ENCODE data around the gene MPPED2. TPM values are rescaled to one million over a fixed set of nuclear protein-coding genes. Genes with fewer than 3 reads are reported as not detected.

The MPPED2 gene
- total RNA-seq, 4 donors from 2014 or later: 2.2 to 11.5 (median 4.7) TPM

GRCh38 chr11:30414244-30414643 lies 171.9 kb downstream of the MPPED2 start:
- DNase-seq (ENCODE audit: low spot score in 2 of 2): no peak
- Histone ChIP-seq H3K27me3 (no peaks in the 10 kb centered on the region), H3K4me1 (peaks cover 0 to 16% (median 0%) of the 10 kb centered on the region in 4 donors), H3K27ac (no peak overlapping the region), H3K36me3 (no peaks in the 10 kb centered on the region), H3K4me3 (no peak overlapping the region), H3K9me3 (no peaks in the 10 kb centered on the region)
- 92 to 94% methylated on average over 5 of the region's 5 CpGs for WGBS, 2 donors
- TF ChIP-seq POLR2A (IDR thresholded peaks at IDR 0.05): no peak
- TF ChIP-seq EP300 (IDR thresholded peaks at IDR 0.05): no peak
- TF ChIP-seq CTCF (IDR thresholded peaks at IDR 0.05): no peak

- WGBS, 2 donors: 57 to 58% methylated on average over 2 of the region's 2 CpGs
- H3K9me3 ChIP-seq: no peaks in the 10 kb centered on the region
- no peak overlapping the region for H3K4me3 ChIP-seq
- no peak overlapping the region for H3K27ac ChIP-seq
- TF ChIP-seq EP300 (IDR thresholded peaks at IDR 0.05) (no peak), POLR2A (IDR thresholded peaks at IDR 0.05) (no peak), CTCF (IDR thresholded peaks at IDR 0.05) (no peak)
- peaks cover 0 to 16% (median 0%) of the 10 kb centered on the region in 4 donors for H3K4me1 ChIP-seq
- no peak for DNase-seq (ENCODE audit: low spot score in 2 of 2)
- no peaks in the 10 kb centered on the region for H3K27me3 ChIP-seq
- no peaks in the 10 kb centered on the region for H3K36me3 ChIP-seq
These were observed 173.6 kb downstream of the MPPED2 start for GRCh38 chr11:30412509-30412908.

GRCh38 chr11:30411383-30411782 lies 174.8 kb downstream of the MPPED2 start:
- H3K27ac ChIP-seq: no peak overlapping the region
- peaks cover 0 to 16% (median 0%) of the 10 kb centered on the region in 4 donors for H3K4me1 ChIP-seq
- H3K27me3 ChIP-seq: no peaks in the 10 kb centered on the region
- 59 to 63% methylated on average over 7 of the region's 7 CpGs for WGBS, 2 donors
- TF ChIP-seq CTCF (IDR thresholded peaks at IDR 0.05) (no peak), POLR2A (IDR thresholded peaks at IDR 0.05) (no peak), EP300 (IDR thresholded peaks at IDR 0.05) (no peak)
- no peak overlapping the region for H3K4me3 ChIP-seq
- DNase-seq (ENCODE audit: low spot score in 2 of 2): no peak
- no peaks in the 10 kb centered on the region for H3K9me3 ChIP-seq
- no peaks in the 10 kb centered on the region for H3K36me3 ChIP-seq

- Histone ChIP-seq H3K9me3 (no peaks in the 10 kb centered on the region), H3K27me3 (no peaks in the 10 kb centered on the region), H3K4me3 (no peak overlapping the region), H3K36me3 (no peaks in the 10 kb centered on the region), H3K4me1 (peaks cover 0 to 4% (median 0%) of the 10 kb centered on the region in 4 donors), H3K27ac (no peak overlapping the region)
- no peak for TF ChIP-seq POLR2A (IDR thresholded peaks at IDR 0.05)
- no peak for TF ChIP-seq EP300 (IDR thresholded peaks at IDR 0.05)
- no peak for TF ChIP-seq CTCF (IDR thresholded peaks at IDR 0.05)
- no peak for DNase-seq (ENCODE audit: low spot score in 2 of 2)
- WGBS, 2 donors: 64 to 69% methylated on average over 13 of the region's 13 CpGs
These were observed 179.0 kb downstream of the MPPED2 start for GRCh38 chr11:30406978-30407762.

- Histone ChIP-seq H3K4me1 (no peaks in the 10 kb centered on the region), H3K27ac (no peak overlapping the region), H3K36me3 (no peaks in the 10 kb centered on the region), H3K9me3 (no peaks in the 10 kb centered on the region), H3K4me3 (no peak overlapping the region), H3K27me3 (no peaks in the 10 kb centered on the region)
- TF ChIP-seq CTCF (IDR thresholded peaks at IDR 0.05) (no peak), EP300 (IDR thresholded peaks at IDR 0.05) (no peak), POLR2A (IDR thresholded peaks at IDR 0.05) (no peak)
- WGBS, 2 donors: 62 to 65% methylated on average over 3 of the region's 3 CpGs
- DNase-seq (ENCODE audit: low spot score in 2 of 2): no peak
These were observed 180.8 kb downstream of the MPPED2 start for GRCh38 chr11:30405385-30405784.

All from tibial nerve (tissue), 4 donors.